Osteoblast (primary cell): ENCODE results near the gene GSAP. TPM values are rescaled to one million over a fixed set of nuclear protein-coding genes. Genes with fewer than 3 reads are reported as not detected.
"Not testable (repeated sequence)": the region's sequence is repeated elsewhere in the genome, so short reads cannot be mapped to it uniquely, and the experiment has no call there.

Experiments used
- DNase-seq: peaks from one replicate; pipeline ENCODE4 v3.0.0; 2011; ENCODE audit warnings: low spot score, mixed read lengths; ENCODE audit not compliant: insufficient read length; ENCODE audit errors: missing footprints
- H2AFZ ChIP-seq: 2 replicates; pipeline ENCODE4 v1.6.0; 2011; ENCODE audit warnings: mild to moderate bottlenecking, low read length
- H3K27ac ChIP-seq: 2 replicates; pipeline ENCODE4 v1.5.1; 2011; ENCODE audit warnings: mild to moderate bottlenecking, low read depth, low read length, moderate library complexity
- H3K27me3 ChIP-seq: 2 replicates; pipeline ENCODE4 v1.6.0; 2012; ENCODE audit warnings: mild to moderate bottlenecking, control low read depth, inconsistent platforms, low read length, moderate library complexity; ENCODE audit not compliant: insufficient read depth
- H3K36me3 ChIP-seq: 2 replicates; pipeline ENCODE4 v1.5.1; 2011; ENCODE audit warnings: mild to moderate bottlenecking, low read length, control low read depth, moderate library complexity; ENCODE audit not compliant: insufficient read depth
- H3K4me1 ChIP-seq: 2 replicates; pipeline ENCODE4 v1.5.1; 2011; ENCODE audit warnings: mild to moderate bottlenecking, low read length, control low read depth, moderate library complexity; ENCODE audit not compliant: insufficient read depth
- H3K4me2 ChIP-seq: 2 replicates; pipeline ENCODE4 v1.6.0; 2011; ENCODE audit warnings: mild to moderate bottlenecking, low read length; ENCODE audit not compliant: insufficient read depth
- H3K4me3 ChIP-seq: fragments of 200-600 bp; sonication (generic); 3 replicates; pipeline ENCODE4 v1.5.1; 2012; ENCODE audit warnings: mild to moderate bottlenecking, low read length, inconsistent platforms; ENCODE audit not compliant: insufficient read depth
- H3K79me2 ChIP-seq: 2 replicates; pipeline ENCODE4 v1.6.0; 2012; ENCODE audit warnings: mild to moderate bottlenecking, low read length, control low read depth, inconsistent platforms; ENCODE audit not compliant: insufficient read depth
- H3K9me3 ChIP-seq: 2 replicates; pipeline ENCODE4 v1.5.1; 2011; ENCODE audit warnings: low read depth, low read length, control low read depth
- H4K20me1 ChIP-seq: 2 replicates; pipeline ENCODE4 v1.6.0; 2012; ENCODE audit warnings: mild to moderate bottlenecking, low read length, control low read depth; ENCODE audit not compliant: insufficient read depth
- total RNA-seq: library from RNA; depleted of rRNA; stranded (reverse); fragments of >200 nt; gene quantifications from 2 replicates; pipeline ENCODE4 v1.2.3, GENCODE V29; 2012
- TF ChIP-seq, protein P1 (sequence below): IDR thresholded peaks from 2 replicates; pipeline ENCODE4 v1.5.1; 2011; ENCODE audit warnings: mild to moderate bottlenecking, low read depth, low read length, moderate library complexity; ENCODE audit errors: extremely low read depth

Gene GSAP
- total RNA-seq, 1 donor = 13.0 TPM

DNA sequence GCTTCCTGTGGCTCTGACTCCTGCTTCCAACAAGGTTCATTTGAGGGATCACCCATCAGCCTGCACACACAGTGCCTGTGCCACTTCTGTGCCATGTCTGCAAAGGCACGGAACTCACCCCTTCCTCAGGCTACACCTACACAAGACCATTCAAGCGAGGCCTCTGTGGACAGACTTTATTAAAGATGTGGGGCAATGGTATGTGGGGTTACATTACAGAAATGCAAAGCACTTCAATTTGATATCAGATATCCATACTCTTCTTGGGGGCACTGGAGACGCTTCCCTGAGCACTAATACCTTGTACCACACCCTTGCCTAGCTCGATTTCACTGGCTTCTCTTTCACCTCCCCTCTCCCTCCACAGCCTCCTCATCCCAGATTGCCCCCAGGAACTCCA lies 132.1 kb downstream of the GSAP start:
- no peaks in the 10 kb centered on the region for H3K9me3 ChIP-seq
- no peak overlapping the region for H3K4me2 ChIP-seq
- H3K36me3 ChIP-seq = no peaks in the 10 kb centered on the region
- no peaks in the 10 kb centered on the region for H3K79me2 ChIP-seq
- H3K27me3 ChIP-seq = no peaks in the 10 kb centered on the region
- no peak overlapping the region for H3K27ac ChIP-seq
- H4K20me1 ChIP-seq = no peaks in the 10 kb centered on the region
- H2AFZ ChIP-seq = no peak overlapping the region
- TF ChIP-seq, protein P1, sequence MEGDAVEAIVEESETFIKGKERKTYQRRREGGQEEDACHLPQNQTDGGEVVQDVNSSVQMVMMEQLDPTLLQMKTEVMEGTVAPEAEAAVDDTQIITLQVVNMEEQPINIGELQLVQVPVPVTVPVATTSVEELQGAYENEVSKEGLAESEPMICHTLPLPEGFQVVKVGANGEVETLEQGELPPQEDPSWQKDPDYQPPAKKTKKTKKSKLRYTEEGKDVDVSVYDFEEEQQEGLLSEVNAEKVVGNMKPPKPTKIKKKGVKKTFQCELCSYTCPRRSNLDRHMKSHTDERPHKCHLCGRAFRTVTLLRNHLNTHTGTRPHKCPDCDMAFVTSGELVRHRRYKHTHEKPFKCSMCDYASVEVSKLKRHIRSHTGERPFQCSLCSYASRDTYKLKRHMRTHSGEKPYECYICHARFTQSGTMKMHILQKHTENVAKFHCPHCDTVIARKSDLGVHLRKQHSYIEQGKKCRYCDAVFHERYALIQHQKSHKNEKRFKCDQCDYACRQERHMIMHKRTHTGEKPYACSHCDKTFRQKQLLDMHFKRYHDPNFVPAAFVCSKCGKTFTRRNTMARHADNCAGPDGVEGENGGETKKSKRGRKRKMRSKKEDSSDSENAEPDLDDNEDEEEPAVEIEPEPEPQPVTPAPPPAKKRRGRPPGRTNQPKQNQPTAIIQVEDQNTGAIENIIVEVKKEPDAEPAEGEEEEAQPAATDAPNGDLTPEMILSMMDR = no peak
- no peaks in the 10 kb centered on the region for H3K4me1 ChIP-seq
- no peak overlapping the region for H3K4me3 ChIP-seq
- DNase-seq = no peak

GRCh38 chr7:77282897-77283296 lies 133.3 kb downstream of the GSAP start:
- no peak overlapping the region for H3K4me3 ChIP-seq
- H3K27me3 ChIP-seq = no peaks in the 10 kb centered on the region
- no peaks in the 10 kb centered on the region for H3K9me3 ChIP-seq
- no peaks in the 10 kb centered on the region for H3K4me1 ChIP-seq
- TF ChIP-seq, protein P1 = no peak
- no peak overlapping the region for H2AFZ ChIP-seq
- H3K27ac ChIP-seq = no peak overlapping the region
- H4K20me1 ChIP-seq = no peaks in the 10 kb centered on the region
- H3K79me2 ChIP-seq = no peaks in the 10 kb centered on the region
- no peak for DNase-seq
- no peak overlapping the region for H3K4me2 ChIP-seq
- H3K36me3 ChIP-seq = no peaks in the 10 kb centered on the region

DNA sequence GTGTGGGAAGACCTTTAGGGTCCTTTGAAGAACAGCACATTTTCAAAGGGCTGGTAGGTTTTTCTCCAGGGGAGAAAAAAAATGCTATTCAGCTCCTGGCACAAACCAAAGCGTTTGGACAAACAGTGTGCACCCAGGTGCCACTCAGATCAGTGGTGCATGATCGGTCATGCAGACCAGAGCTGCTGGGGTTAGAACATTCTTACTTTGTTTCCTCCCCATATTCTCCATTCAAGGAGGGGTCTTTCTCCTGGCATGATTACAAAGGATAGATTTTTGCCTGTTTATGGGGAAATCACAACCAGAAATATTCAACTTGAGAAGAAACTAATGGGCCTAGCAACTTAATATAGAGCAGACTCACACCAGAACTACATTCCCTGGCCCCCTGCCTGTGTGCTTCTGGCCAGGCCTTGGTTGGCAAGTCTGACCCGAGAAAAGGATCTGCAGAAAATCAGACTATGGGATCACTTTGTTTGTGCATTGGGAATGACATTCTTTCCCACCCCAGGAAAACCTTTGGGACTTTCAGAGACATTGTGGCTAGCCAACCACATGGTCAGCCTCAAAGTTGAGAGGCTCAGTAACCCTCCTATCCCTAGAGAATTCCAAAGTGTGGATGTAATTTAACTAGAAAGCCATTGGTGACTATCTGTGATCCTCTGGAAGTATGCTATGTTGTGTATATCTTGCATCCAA lies 134.2 kb downstream of the GSAP start:
- no peaks in the 10 kb centered on the region for H3K4me1 ChIP-seq

GRCh38 chr7:77276120-77276519 lies 140.0 kb downstream of the GSAP start:
- Histone ChIP-seq H3K4me3 (no peak overlapping the region), H3K9me3 (no peaks in the 10 kb centered on the region), H2AFZ (no peak overlapping the region), H3K27ac (no peak overlapping the region), H3K36me3 (no peaks in the 10 kb centered on the region), H3K27me3 (no peaks in the 10 kb centered on the region), H4K20me1 (no peaks in the 10 kb centered on the region), H3K4me1 (no peaks in the 10 kb centered on the region), H3K4me2 (no peak overlapping the region), H3K79me2 (no peaks in the 10 kb centered on the region)
- TF ChIP-seq, protein P1 = no peak
- no peak for DNase-seq

More for the DNA sequence above, 134.2 kb downstream of the GSAP start:
- H3K9me3 ChIP-seq = no peaks in the 10 kb centered on the region
- no peaks in the 10 kb centered on the region for H3K79me2 ChIP-seq
- H3K4me3 ChIP-seq = no peak overlapping the region
- DNase-seq = no peak
- TF ChIP-seq, protein P1 = no peak
- no peak overlapping the region for H3K27ac ChIP-seq
- no peaks in the 10 kb centered on the region for H4K20me1 ChIP-seq
- no peak overlapping the region for H3K4me2 ChIP-seq
- H3K27me3 ChIP-seq = no peaks in the 10 kb centered on the region
- no peak overlapping the region for H2AFZ ChIP-seq
- no peaks in the 10 kb centered on the region for H3K36me3 ChIP-seq

DNA sequence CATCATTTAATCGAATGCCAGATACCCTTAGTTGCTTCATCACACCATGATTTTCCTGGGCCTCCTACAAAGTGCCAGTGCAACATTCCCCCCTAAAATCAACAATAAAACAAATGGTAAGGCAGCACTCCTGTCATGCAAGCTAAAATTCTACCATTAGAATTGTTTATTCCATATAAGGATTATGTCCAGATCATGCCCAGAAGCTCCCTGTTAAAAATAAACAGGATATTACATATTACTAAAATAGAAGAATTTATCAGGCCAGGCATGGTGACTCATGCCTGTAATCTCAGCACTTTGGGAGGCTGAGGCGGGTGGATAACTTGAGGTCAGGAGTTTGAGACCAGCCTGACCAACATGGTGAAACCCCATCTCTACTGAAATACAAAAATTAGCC lies 140.5 kb downstream of the GSAP start:
- H3K36me3 ChIP-seq, H3K27ac ChIP-seq, H2AFZ ChIP-seq, H4K20me1 ChIP-seq, H3K4me3 ChIP-seq, H3K4me1 ChIP-seq, H3K4me2 ChIP-seq, DNase-seq, H3K79me2 ChIP-seq, H3K9me3 ChIP-seq, H3K27me3 ChIP-seq: not testable (repeated sequence)
